GM19463 (cell line): Measurements from ENCODE around the gene TMEM120A.
"Not testable (repeated sequence)": the region's sequence is repeated elsewhere in the genome, so short reads cannot be mapped to it uniquely, and the experiment has no call there.

Experiments
- ATAC-seq: cut with Tn5 transposase; IDR thresholded peaks from one replicate; pipeline ENCODE4 v1.9.1; 2021; ENCODE audit warnings: mild to moderate bottlenecking, moderate library complexity; ENCODE audit not compliant: unreplicated experiment

TMEM120A gene

DNA sequence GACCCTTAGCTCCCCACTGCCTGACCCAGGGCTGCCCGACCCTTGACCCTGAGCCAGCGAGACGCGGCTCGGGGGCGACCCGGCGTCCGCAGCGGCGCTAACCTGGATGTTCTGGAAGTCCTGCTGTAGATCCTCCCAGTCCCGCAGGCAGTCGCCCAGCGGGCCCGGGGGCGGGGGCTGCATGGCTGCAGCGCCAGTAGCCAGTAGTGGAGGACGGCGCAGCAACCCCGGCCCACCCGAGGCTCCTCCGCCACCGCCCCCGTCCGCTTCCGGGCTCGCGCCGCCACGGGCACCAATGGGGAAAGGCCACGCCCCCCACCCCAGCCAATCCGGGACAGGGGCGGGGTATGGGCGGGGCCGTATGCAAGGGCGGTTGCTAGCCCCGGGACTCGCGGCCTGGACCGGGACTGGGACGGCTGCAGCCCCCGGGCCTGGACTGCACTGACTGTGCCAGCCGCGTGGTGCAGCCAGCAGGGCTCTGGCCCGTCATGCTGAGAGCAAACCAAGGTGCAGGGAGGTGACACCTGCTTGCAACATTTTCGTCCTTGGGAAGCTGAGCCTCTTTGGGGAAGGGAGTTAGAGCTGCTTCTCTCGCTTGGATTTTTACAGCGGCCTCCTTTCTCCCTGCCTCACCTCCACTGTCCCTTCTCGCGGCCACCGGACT lies at the start of gene TMEM120A:
Gene TMEM120A (minus strand): TSS at position 208 of the 664 bp plus-strand sequence. CDS start 25 bp downstream, at position 183.
- peak; percentile 99 for ATAC-seq

GRCh38 chr7:76040126-76040525 lies 45.7 kb upstream of the TMEM120A start:
- no peak for ATAC-seq

GRCh38 chr7:76037310-76037709 lies 42.9 kb upstream of the TMEM120A start:
- ATAC-seq, result no peak

DNA sequence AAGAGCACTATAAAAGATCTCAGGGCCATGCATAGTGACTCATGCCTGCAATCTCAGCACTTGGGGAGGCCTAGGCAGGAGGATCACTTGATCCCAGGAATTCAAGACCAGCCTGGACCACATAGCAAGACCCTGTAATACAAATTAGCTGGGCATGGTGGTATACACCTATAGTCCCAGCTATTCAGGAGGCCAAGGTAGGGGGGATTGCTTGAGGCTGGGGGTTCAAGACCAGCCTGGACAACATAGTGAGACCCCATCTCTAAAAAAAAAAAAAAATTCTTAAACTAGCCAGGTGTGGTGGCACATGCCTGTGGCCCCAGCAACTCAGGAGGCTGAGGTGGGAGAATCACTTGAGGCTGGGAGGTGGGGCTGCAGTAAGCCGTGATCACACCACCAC lies 37.6 kb upstream of the TMEM120A start:
- no peak for ATAC-seq

DNA sequence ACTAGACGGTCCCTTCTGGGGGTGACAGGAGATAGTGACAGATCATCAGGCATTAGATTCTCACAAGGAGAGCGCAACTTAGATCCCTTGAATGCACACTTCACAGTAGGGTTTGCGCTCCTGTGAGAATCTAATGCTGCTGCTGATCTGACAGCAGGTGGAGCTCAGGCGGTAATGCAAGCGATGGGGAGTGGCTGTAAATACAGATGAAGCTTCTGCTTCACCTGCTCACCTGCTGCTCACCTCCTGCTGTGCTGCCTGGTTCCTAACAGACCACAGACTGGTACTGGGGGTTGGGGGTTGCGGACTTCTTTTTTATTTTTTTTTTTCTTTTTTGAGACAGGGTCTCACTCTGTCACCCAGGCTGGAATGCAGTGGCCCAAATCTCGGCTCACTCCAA lies 35.3 kb upstream of the TMEM120A start:
- not testable (repeated sequence) for ATAC-seq

DNA sequence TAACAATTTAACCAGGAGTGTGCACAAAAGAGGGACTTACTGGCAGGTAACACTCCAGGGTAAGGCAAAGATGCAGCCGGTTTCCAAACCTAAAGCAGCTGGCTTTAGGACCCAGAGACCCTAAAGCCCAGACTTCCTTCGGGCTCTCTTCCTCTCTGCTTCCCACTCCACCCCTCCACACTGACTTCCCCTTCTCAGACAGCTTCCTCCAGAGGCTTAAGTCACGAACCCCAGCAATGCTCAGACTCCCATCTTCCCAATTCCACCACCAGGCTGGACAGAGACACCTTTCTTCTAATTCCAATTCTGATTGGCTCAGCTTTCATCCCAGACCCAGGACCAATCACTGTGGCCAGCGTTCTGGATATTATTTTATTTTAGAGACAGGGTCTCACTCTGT lies 28.6 kb upstream of the TMEM120A start:
- ATAC-seq, result no peak

- ATAC-seq, result no peak
Measured at GRCh38 chr7:76022026-76022780, 27.8 kb upstream of the TMEM120A start.

- ATAC-seq, result no peak
Measured at GRCh38 chr7:76020031-76020714, 25.8 kb upstream of the TMEM120A start.

- not testable (repeated sequence) for ATAC-seq
Measured at GRCh38 chr7:76018520-76018919, 24.1 kb upstream of the TMEM120A start.

DNA sequence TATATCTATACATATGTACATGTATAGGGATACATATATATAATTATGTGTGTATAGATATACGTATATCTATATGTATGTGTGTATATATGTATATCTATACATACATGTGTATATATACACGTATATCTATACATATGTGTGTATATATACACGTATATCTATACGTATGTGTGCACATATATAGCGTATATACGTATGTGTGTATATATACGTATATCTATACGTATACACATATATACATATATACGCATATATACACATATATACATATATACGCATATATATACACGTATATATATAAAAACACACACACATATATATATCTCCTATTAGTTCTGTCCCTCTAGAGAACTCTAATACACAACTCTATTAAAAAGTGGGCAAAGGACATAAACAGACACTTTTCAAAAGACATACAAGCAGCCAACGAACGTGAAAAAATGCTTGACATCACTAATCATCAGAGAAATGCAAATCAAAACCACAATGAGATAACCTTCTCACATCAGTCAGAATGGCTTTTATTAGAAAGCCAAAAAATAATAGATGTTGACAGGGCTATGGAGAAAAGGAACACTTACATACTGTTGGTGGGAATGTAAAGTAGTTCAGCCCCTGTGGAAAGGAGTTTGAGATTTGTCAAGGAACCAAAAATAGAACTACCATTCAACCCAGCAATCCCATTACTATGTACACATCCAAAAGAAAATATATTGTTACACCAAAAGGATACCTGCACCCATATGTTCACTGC lies 22.0 kb upstream of the TMEM120A start:
- ATAC-seq, result no peak

- ATAC-seq, result no peak
Measured at GRCh38 chr7:76011442-76011861, 17.1 kb upstream of the TMEM120A start.

DNA sequence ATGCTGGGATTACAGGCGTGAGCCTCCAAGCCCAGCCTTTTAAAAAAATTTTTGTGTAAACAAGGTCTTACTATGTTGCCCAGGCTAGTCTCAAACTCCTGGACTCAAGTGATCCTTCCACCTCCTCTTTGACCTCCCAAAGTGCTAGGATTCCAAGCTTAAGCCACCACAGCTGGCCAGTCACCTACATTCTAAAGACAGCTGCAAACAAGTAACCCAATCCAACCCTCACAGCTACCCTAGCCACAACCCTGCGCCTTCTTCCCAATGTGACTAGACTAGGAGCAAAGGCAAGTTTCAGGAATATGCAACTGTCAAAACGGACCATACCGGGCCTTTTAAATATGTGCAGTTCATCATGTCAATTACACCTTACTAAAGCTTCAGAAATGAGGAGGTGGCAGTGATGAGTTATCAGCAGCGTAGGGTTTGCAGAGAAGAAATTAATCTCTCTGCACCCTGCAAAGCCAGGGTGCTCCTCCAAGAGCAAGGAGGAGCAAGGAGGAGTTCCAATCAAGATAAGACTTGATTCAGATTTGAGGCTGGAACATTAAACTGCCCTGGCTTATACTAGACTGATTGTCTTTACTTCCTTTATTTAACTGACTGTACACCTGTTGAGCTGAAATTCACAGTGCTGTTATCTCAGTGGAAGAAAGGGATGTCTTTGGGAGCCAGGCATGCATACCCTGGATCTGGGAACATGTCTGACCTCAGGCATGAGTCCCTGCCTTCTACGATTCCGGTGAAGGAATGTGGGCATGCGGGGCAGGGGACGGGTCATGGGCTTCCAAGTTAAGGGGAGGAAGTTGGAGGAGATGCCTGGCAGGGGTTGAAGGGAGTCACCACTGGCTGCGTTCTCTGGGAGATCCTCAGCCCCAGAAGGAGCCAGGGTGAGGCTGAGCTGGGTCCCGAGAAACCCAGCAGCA lies 15.5 kb upstream of the TMEM120A start:
- ATAC-seq, result no peak

DNA sequence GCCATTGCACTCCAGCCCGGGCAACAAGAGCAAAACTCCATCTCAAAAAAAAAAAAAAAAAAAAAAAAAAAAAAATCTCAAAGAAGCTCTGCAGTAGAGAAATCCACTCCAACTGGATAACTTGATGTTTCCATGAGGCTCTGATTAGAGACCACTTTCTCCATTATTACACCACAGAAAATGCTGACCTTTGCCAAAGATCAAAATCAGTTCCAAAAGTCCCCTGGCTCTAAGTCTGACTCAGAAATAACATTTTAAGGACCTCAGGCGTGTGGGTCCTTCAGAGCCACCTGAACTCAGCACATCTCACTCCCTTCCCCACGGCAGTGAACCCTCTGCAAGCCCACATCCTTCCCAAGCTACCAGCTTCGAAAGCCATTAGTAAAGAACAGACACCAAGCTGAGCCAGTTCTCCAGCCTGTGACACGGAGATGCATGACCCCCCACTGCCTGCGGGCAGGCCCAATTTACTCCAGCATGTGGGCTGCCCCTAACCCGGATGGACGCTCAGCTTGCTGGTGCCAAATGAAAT lies 13.8 kb upstream of the TMEM120A start:
- no peak for ATAC-seq

DNA sequence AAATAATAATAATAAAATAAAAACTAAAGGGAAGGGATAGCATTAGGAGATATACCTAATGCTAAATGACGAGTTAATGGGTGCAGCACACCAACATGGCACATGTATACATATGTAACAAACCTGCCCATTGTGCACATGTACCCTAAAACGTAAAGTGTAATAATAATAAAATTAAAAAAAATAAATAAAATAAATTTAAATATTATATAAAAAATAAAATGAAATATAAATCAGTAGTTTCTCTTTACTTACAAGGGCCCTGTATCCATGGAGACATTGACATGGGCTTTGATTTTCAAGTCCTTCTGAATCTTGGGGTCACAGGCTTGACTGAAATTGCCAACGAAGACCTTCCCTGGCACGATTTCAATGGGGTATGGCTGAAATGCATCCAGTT lies 10.6 kb upstream of the TMEM120A start:
- ATAC-seq, result not testable (repeated sequence)

DNA sequence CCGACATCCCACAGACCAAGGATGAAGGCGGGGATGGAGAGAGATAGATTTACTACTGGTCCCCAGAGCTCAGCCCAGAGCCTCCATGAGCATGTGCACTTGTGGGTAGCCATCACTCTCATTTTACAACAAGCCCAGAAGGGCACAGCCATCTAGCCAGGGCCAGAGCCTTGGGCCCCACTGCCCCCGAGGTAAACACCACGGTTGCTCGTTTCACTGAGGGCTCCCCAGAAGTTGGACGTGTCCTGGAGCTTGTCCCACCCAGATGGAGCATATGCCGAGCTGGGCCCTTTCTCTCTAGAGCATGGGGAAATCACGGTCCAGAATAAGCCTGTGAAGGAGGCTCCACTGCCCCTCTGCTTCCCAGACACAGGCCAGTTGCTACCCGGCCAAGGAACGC lies 9.0 kb upstream of the TMEM120A start:
- ATAC-seq, result no peak

DNA sequence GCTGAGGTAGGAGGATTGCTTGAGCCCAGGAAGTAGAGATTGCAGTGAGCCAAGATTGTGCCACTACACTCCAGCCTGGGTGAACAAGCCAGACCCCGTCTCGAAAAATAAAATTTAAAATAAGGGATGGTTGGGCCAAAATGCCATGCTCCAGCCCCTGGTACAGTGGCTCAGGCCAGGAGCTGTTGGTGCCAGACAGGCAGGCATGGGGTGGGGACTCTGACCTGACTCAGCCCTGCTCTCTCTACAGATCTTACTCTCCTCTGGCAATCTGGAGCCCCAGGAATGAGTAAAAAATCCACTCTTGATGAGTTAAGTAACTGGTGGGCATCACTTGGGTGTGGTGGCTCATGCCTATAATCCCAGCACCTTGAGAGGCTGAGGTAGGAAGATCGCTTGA lies 8.4 kb upstream of the TMEM120A start:
- ATAC-seq, result no peak

- ATAC-seq, result no peak
Measured at GRCh38 chr7:76002139-76002538, 7.7 kb upstream of the TMEM120A start.

DNA sequence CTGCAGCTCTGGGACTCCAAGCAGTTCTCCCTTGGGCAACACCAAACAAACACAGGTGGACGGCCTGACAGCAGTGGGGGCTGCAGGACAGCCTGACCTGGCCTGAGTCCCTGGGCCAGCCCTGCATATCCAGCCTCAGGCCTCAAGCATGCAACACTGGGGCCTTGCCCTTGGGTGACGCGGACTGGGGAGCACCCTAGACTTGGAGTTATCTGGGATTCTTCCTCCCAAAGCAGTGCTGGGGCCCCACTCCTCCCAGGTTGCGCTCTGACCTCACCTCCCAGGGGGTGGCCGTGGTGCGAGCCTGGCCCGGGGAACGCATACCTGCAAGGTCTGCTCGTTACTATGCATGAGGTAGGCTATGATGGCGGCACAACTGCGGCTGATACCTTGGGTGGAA lies 6.2 kb upstream of the TMEM120A start:
- ATAC-seq, result no peak

DNA sequence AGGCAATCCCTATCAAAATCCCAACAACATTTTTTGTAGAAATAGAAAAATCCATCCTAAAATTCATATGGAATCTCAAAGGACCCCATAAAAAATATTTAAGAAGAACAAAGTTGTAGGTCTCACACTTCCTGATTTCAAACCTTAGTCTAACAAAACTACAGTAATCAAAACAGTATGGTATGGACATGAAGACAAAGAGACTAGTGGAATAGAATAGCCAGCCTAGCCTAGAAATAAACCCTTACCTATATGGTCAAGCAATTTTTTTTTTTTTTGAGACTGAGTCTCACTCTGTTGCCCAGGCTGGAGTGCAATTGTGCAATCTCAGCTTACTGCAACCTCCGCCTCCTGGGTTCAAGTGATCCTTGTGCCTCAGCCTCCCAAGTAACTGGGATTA lies 3.6 kb upstream of the TMEM120A start:
- ATAC-seq, result no peak

- no peak for ATAC-seq
Measured at GRCh38 chr7:75996476-75996875, 2.1 kb upstream of the TMEM120A start.
